ENCODE data around the gene CTSG.

DNA sequence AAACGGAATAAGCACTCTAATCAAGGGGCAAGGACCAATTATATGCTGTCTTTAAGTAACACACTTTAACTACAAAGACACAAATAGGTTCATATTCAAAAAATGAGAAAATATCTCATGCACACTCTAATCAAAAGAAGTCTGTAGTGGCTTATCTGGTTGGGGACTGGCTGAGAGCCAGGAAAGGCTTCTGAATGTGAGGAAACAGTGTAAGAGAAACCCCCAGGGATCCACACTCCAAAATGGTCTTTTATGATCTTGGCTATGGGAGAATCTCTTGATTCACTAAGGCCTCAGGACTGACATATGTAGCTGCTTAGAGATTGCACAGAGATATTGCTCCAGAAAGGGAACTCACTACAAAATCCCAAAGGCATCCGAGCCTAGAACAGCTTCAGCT, 10.3 kb downstream of the CTSG start:
- TF ChIP-seq POLR2A (IDR thresholded peaks at IDR 0.05; ENCODE audit: low read length) (no peak), TFCP2L1 (CRISPR knock-in tag; IDR thresholded peaks at IDR 0.05) (no peak), BHLHE40 (IDR thresholded peaks at IDR 0.05; ENCODE audit: low read depth, low read length) (no peak), CBX8 (IDR thresholded peaks at IDR 0.05) (no peak), ZFP36 (IDR thresholded peaks at IDR 0.05; ENCODE audit: borderline replicate concordance, partially characterized antibody) (no peak), CHD2 (IDR thresholded peaks at IDR 0.05; ENCODE audit: low read length, partially characterized antibody) (no peak), RFX5 (IDR thresholded peaks at IDR 0.05) (no peak), EP300 (IDR thresholded peaks at IDR 0.05) (no peak), HDAC2 (IDR thresholded peaks at IDR 0.05) (no peak), RCOR1 (IDR thresholded peaks at IDR 0.05; ENCODE audit: low read depth, low read length) (no peak), HOXA7 (CRISPR knock-in tag; IDR thresholded peaks at IDR 0.05) (no peak)
- TF ChIP-seq, protein P1, sequence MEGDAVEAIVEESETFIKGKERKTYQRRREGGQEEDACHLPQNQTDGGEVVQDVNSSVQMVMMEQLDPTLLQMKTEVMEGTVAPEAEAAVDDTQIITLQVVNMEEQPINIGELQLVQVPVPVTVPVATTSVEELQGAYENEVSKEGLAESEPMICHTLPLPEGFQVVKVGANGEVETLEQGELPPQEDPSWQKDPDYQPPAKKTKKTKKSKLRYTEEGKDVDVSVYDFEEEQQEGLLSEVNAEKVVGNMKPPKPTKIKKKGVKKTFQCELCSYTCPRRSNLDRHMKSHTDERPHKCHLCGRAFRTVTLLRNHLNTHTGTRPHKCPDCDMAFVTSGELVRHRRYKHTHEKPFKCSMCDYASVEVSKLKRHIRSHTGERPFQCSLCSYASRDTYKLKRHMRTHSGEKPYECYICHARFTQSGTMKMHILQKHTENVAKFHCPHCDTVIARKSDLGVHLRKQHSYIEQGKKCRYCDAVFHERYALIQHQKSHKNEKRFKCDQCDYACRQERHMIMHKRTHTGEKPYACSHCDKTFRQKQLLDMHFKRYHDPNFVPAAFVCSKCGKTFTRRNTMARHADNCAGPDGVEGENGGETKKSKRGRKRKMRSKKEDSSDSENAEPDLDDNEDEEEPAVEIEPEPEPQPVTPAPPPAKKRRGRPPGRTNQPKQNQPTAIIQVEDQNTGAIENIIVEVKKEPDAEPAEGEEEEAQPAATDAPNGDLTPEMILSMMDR (IDR thresholded peaks at IDR 0.05) = no peak
- TF ChIP-seq, protein P2, sequence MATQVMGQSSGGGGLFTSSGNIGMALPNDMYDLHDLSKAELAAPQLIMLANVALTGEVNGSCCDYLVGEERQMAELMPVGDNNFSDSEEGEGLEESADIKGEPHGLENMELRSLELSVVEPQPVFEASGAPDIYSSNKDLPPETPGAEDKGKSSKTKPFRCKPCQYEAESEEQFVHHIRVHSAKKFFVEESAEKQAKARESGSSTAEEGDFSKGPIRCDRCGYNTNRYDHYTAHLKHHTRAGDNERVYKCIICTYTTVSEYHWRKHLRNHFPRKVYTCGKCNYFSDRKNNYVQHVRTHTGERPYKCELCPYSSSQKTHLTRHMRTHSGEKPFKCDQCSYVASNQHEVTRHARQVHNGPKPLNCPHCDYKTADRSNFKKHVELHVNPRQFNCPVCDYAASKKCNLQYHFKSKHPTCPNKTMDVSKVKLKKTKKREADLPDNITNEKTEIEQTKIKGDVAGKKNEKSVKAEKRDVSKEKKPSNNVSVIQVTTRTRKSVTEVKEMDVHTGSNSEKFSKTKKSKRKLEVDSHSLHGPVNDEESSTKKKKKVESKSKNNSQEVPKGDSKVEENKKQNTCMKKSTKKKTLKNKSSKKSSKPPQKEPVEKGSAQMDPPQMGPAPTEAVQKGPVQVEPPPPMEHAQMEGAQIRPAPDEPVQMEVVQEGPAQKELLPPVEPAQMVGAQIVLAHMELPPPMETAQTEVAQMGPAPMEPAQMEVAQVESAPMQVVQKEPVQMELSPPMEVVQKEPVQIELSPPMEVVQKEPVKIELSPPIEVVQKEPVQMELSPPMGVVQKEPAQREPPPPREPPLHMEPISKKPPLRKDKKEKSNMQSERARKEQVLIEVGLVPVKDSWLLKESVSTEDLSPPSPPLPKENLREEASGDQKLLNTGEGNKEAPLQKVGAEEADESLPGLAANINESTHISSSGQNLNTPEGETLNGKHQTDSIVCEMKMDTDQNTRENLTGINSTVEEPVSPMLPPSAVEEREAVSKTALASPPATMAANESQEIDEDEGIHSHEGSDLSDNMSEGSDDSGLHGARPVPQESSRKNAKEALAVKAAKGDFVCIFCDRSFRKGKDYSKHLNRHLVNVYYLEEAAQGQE (IDR thresholded peaks at IDR 0.05) = no peak
- TF ChIP-seq, protein P3, sequence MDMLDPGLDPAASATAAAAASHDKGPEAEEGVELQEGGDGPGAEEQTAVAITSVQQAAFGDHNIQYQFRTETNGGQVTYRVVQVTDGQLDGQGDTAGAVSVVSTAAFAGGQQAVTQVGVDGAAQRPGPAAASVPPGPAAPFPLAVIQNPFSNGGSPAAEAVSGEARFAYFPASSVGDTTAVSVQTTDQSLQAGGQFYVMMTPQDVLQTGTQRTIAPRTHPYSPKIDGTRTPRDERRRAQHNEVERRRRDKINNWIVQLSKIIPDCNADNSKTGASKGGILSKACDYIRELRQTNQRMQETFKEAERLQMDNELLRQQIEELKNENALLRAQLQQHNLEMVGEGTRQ (IDR thresholded peaks at IDR 0.05) = no peak

Measured in A549 (cell line).